SU-DHL-6 (cell line): ENCODE data around the gene SRGAP1.

Experiments
- H2AFZ ChIP-seq: fragments of 200-600 bp; sonication (generic); 2 replicates; pipeline ENCODE4 v1.6.1; 2014; ENCODE audit warnings: low read depth, mild to moderate bottlenecking, moderate library complexity, mixed read lengths, antibody characterized with exemption, low read length; ENCODE audit not compliant: severe bottlenecking
- H3F3A ChIP-seq: fragments of 200-600 bp; shearing (Covaris generic); 2 replicates; pipeline ENCODE4 v1.6.0; 2016; ENCODE audit warnings: antibody characterized with exemption, mild to moderate bottlenecking; ENCODE audit not compliant: insufficient read depth
- H3K27ac ChIP-seq: fragments of 200-600 bp; sonication (generic); 2 replicates; pipeline ENCODE4 v1.5.1; 2016; ENCODE audit warnings: low read depth, mild to moderate bottlenecking, low read length, moderate library complexity, mixed read lengths
- H3K27me3 ChIP-seq: fragments of 200-600 bp; sonication (generic), shearing (Covaris generic); 2 replicates; pipeline ENCODE4 v1.6.0; 2014; ENCODE audit warnings: mild to moderate bottlenecking, low read length
- H3K36me3 ChIP-seq: fragments of 200-600 bp; sonication (generic); 2 replicates; pipeline ENCODE4 v1.6.1; 2014; ENCODE audit warnings: mild to moderate bottlenecking, low read length, mixed read lengths
- H3K4me2 ChIP-seq: fragments of 300-600, 200-600 bp; shearing (Covaris generic), sonication (generic); 2 replicates; pipeline ENCODE4 v1.6.0; 2014; ENCODE audit warnings: low read length, low read depth, mild to moderate bottlenecking; ENCODE audit not compliant: poor library complexity, severe bottlenecking
- H3K4me3 ChIP-seq: fragments of 200-600 bp; sonication (generic); 2 replicates; pipeline ENCODE4 v1.5.1; 2014; ENCODE audit warnings: antibody characterized with exemption, low read length, mild to moderate bottlenecking, mixed read lengths; ENCODE audit not compliant: insufficient read depth, poor library complexity, severe bottlenecking
- H3K79me2 ChIP-seq: fragments of 200-600 bp; sonication (generic); 2 replicates; pipeline ENCODE4 v1.6.1; 2014; ENCODE audit warnings: mild to moderate bottlenecking, low read length, moderate library complexity; ENCODE audit not compliant: insufficient read depth
- H3K9ac ChIP-seq: fragments of 200-600 bp; sonication (generic); 2 replicates; pipeline ENCODE4 v1.7.0; 2014; ENCODE audit warnings: mild to moderate bottlenecking, low read length
- H3K9me2 ChIP-seq: fragments of 200-600 bp; sonication (generic); replicated peaks from 2 replicates; pipeline ENCODE4 v1.6.1; 2014; ENCODE audit warnings: low read length; ENCODE audit not compliant: insufficient read depth
- H3K9me3 ChIP-seq: fragments of 200-600 bp; sonication (generic); 2 replicates; pipeline ENCODE4 v1.6.1; 2014; ENCODE audit warnings: low read length, mixed read lengths; ENCODE audit not compliant: insufficient read depth
- H4K20me1 ChIP-seq: fragments of 200-600 bp; sonication (generic); 2 replicates; pipeline ENCODE4 v1.6.1; 2014; ENCODE audit warnings: low read depth, mild to moderate bottlenecking, antibody characterized with exemption, low read length, moderate library complexity, mixed read lengths
- EZH2phosphoT487 ChIP-seq: fragments of 200-600 bp; sonication (generic), shearing (Covaris generic); conservative IDR thresholded peaks from 2 replicates; pipeline ENCODE4 v1.6.1; 2018; ENCODE audit warnings: mild to moderate bottlenecking, antibody characterized with exemption, low read length, moderate library complexity, mixed read lengths
- TF ChIP-seq, protein P1 (sequence below): fragments of 200-600 bp; sonication (generic); IDR thresholded peaks from one replicate; pipeline ENCODE4 v1.5.1; 2017; ENCODE audit warnings: antibody characterized with exemption, mild to moderate bottlenecking, low read length, moderate library complexity; ENCODE audit not compliant: insufficient read depth, poor library complexity, severe bottlenecking

Gene SRGAP1

DNA sequence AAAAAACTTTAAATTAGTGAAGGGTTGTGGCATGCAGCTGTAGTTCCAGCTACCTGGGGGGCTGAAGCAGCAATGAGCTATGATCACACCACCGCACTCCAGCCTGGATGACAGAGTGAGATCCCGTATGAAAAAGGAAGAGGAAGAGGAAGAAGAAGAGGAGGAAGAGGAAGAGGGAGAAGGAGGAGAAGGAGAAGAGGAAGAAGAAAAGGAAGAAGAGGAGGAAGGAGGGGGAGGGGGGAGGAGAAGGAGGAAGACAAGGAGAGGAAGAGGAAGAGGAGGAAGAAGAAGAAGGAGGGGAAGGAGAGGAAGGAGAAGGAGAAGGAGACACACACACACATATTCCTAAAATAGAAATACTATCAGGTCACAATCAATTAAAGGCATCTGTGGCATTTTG lies 32.7 kb upstream of the SRGAP1 start:
- Histone ChIP-seq H2AFZ (no peak overlapping the region), H3K79me2 (no peaks in the 10 kb centered on the region), H3K4me3 (no peak overlapping the region), H3F3A (no peaks in the 10 kb centered on the region), H3K27ac (no peak overlapping the region), H4K20me1 (no peaks in the 10 kb centered on the region), H3K9me2 (no peaks in the 10 kb centered on the region), H3K4me2 (no peak overlapping the region), H3K27me3 (no peaks in the 10 kb centered on the region), H3K36me3 (peaks cover 5% of the 10 kb centered on the region; the same call in 1 of the 2 replicates), H3K9ac (no peak overlapping the region), H3K9me3 (no peaks in the 10 kb centered on the region)
- TF ChIP-seq EZH2phosphoT487: no peak
- TF ChIP-seq, protein P1, sequence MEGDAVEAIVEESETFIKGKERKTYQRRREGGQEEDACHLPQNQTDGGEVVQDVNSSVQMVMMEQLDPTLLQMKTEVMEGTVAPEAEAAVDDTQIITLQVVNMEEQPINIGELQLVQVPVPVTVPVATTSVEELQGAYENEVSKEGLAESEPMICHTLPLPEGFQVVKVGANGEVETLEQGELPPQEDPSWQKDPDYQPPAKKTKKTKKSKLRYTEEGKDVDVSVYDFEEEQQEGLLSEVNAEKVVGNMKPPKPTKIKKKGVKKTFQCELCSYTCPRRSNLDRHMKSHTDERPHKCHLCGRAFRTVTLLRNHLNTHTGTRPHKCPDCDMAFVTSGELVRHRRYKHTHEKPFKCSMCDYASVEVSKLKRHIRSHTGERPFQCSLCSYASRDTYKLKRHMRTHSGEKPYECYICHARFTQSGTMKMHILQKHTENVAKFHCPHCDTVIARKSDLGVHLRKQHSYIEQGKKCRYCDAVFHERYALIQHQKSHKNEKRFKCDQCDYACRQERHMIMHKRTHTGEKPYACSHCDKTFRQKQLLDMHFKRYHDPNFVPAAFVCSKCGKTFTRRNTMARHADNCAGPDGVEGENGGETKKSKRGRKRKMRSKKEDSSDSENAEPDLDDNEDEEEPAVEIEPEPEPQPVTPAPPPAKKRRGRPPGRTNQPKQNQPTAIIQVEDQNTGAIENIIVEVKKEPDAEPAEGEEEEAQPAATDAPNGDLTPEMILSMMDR: no peak

- no peaks in the 10 kb centered on the region for H3F3A ChIP-seq
- no peak overlapping the region for H3K27ac ChIP-seq
Measured at GRCh38 chr12:63814146-63814772, 30.2 kb upstream of the SRGAP1 start.

DNA sequence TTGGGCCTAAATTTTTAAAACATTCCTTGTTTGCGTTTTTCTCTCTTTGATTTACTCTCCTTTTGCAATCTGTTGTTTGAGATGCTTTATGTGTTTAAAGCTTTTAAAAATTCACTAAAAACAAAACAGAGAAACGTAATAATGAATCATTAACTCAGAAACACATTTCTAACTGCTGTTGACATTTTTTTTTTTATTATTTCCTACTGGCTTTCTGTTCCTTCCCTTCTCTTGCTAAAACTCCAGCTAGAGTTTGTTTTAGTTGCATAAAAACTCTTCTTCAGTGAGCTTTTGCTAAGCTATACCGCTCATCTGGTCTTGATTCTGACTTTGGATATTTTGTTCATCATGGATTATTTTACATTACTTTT lies 29.0 kb upstream of the SRGAP1 start:
- Histone ChIP-seq H3F3A (no peaks in the 10 kb centered on the region), H3K9ac (no peak overlapping the region), H3K27ac (no peak overlapping the region), H3K4me2 (no peak overlapping the region), H4K20me1 (no peaks in the 10 kb centered on the region), H3K27me3 (no peaks in the 10 kb centered on the region), H2AFZ (no peak overlapping the region), H3K9me2 (no peaks in the 10 kb centered on the region), H3K36me3 (no peaks in the 10 kb centered on the region), H3K79me2 (no peaks in the 10 kb centered on the region), H3K9me3 (no peaks in the 10 kb centered on the region), H3K4me3 (no peak overlapping the region)
- TF ChIP-seq EZH2phosphoT487: no peak
- TF ChIP-seq, protein P1: no peak

More at GRCh38 chr12:63814146-63814772, 30.2 kb upstream of the SRGAP1 start:
- Histone ChIP-seq H3K9me2 (no peaks in the 10 kb centered on the region), H3K4me3 (no peak overlapping the region), H3K4me2 (no peak overlapping the region), H2AFZ (no peak overlapping the region), H3K79me2 (no peaks in the 10 kb centered on the region), H3K9ac (no peak overlapping the region), H3K9me3 (no peaks in the 10 kb centered on the region), H3K27me3 (no peaks in the 10 kb centered on the region), H3K36me3 (no peaks in the 10 kb centered on the region), H4K20me1 (no peaks in the 10 kb centered on the region)
- TF ChIP-seq, protein P1: no peak
- TF ChIP-seq EZH2phosphoT487: no peak
